GM21360 (cell line): ENCODE results near the gene LRP3.
"Not testable (repeated sequence)": the region's sequence is repeated elsewhere in the genome, so short reads cannot be mapped to it uniquely, and the experiment has no call there.

ENCODE experiments used
- ATAC-seq: cut with Tn5 transposase; IDR thresholded peaks from one replicate; pipeline ENCODE4 v1.9.1; 2021; ENCODE audit warnings: mild to moderate bottlenecking, moderate library complexity; ENCODE audit not compliant: unreplicated experiment

The LRP3 gene

DNA sequence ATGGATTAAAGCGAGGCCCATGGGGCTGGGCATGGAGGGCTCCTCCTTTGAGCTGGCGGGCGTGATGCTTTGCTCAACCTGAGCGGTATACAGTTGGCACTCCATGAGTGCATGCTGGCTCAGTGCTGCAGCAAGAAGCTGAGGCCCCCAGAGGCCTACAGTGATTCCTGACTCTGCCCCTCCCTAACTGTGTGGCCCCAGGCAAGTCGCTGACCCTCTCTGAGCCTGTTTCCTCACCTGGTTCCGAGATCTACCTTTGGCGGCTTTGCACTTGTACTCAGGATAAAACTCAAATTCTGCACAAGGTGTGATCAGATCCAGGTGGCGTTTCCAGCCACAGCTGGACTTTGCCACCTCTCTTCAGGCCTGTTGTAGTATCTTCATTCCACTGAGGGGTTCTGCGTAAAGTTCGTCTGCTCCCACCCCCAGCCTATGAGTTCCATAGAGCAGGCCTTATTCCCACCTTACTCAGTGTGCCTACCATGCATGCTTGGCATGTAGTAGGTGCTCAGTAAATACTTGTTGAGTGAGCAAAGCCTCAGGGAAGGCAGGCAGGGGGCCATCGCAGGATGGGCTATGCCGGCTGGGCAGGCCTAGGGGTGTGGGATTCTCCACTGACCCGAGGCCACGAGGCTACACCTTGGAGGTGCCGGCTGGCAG lies 7.9 kb downstream of the LRP3 start:
- no peak for ATAC-seq

DNA sequence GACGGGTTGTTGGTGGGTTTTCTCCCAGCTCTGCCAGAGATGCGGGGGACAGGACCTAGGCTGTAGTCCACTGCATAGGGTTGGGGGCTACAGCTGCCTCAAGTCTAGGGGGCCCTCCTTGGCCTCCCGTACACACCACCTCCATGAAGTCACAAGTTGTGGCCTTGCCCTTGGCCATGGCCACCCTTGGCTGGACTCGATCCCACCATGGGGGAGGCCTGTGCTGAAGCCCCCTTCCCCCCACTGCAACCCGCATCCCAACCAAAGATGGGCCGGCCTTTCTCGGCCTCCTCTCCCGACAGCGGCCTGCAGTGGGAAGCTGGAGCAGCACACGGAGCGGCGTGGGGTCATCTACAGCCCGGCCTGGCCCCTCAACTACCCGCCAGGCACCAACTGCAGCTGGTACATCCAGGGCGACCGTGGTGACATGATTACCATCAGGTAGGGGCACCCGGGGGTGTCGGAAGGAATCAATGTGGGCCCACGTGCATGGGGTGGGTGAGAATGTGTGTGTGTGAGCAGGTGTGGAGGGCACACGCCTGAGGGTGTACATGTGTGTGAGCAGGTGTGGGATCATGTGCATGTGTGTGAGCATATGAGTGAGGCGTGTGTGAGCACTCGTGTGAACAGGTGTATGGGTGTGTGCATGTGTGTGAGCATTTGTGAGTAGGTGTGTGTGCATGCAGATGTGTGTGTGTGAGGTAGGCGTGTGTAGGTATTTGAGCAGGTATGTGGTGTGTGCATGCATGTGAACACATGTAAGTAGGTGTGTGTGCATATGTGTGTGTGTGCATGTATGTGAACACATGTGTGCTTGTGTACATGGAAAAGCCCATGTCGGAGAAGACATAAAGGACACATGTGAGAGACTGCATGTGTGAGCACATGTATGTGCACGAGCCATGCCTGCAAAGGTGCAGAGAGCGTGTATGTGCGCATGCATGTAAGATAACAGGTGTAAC lies 8.7 kb downstream of the LRP3 start:
- ATAC-seq: no peak

- ATAC-seq: no peak
Observed at GRCh38 chr19:33203529-33203928, 9.4 kb downstream of the LRP3 start.

- no peak for ATAC-seq
Observed at GRCh38 chr19:33204136-33204973, 10.2 kb downstream of the LRP3 start.

GRCh38 chr19:33205110-33205509 lies 11.0 kb downstream of the LRP3 start:
- no peak for ATAC-seq

GRCh38 chr19:33205531-33206260 lies 11.6 kb downstream of the LRP3 start:
- no peak for ATAC-seq

- ATAC-seq: no peak
Observed at GRCh38 chr19:33206261-33207039, 12.3 kb downstream of the LRP3 start.

- ATAC-seq: no peak
Observed at GRCh38 chr19:33207040-33207620, 13.0 kb downstream of the LRP3 start.

GRCh38 chr19:33207903-33208302 lies 13.8 kb downstream of the LRP3 start:
- ATAC-seq: no peak

- no peak for ATAC-seq
Observed at GRCh38 chr19:33208371-33208895, 14.3 kb downstream of the LRP3 start.

GRCh38 chr19:33208904-33209849 lies 15.0 kb downstream of the LRP3 start:
- ATAC-seq: no peak

DNA sequence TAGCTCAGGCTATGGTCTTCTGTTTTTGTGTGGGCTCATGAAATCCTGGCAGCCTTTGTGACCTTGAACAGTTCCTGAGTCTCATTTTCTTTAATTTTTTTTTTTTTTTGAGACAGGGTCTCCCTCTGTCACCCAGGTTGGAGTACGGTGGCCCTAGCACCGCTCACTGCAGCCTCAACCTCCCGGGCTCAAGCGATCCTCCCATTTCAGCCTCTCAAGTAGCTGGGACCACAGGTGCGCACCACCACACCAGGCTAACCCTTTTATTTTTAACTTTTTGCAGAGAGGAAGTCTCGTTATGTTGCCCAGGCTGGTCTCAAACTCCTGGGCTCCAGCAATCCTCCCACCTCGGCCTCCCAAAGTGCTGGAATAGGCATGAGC lies 15.7 kb downstream of the LRP3 start:
- not testable (repeated sequence) for ATAC-seq

GRCh38 chr19:33210266-33210940 lies 16.3 kb downstream of the LRP3 start:
- no peak for ATAC-seq

DNA sequence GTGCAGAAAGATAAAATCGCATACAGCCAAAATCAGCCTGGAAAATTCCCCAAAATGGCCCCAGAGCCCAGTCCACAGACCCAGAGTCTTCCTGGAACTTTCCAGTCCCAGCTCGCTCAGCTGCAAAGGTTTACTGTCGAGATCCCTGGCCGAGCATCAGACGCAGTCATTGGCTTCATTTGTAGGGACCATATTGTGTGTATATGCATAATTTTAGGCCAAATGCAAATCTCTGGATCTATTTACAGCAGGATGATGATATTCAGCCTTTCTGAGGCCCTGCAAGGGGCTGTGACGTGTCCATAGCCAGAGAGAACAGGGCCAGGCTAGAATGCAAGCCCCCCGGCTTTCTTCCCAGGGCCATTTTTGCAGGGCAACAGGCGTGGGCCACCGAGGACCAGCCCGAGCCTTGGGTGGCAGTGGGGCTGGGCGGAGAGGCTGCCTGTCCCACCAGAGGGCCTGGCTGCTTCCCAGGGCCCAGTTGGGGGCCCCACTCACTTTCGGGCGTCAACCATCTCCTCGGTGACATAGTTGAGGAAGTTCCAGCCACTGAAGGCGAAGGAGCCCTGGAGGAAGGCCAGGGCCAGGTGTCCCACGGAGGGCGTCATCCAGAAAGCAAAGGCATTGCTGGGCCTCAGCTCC lies 17.8 kb downstream of the LRP3 start:
- ATAC-seq: no peak

DNA sequence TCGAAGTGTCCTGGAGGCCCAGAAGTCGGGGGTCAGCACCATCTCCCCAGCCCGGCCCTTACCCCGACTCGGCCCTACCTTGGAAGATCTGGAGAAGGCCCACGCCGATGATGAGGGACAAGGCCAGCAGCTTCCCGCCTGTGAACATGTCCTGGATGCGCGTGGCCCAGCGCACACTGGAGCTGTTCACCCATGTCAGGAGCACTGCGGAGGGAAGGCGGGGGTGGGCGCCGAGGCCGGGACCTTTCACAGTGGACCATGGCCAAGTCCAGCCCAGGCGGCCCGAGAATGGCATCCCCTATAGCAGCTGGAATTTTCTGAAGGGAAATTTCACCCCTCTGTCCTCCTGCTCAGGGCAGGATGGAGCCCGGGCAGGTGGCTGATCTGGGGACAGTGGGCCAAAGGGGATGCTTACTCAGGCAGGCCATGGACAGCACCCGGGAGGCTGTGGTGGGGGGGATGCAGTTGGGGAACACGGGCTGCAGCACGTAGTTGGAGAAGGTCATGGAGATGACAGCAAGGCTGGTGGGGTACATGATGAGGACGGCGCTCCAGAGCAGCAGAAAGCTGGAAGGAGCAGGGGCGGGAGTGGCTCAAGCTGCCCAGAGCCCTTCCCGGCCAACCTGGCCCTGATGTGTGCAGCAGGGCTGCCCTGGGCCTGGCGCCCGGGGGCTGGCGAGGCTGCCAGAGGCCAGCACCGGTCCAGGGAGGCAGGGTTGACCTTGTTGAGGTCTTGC lies 18.5 kb downstream of the LRP3 start:
- no peak for ATAC-seq

DNA sequence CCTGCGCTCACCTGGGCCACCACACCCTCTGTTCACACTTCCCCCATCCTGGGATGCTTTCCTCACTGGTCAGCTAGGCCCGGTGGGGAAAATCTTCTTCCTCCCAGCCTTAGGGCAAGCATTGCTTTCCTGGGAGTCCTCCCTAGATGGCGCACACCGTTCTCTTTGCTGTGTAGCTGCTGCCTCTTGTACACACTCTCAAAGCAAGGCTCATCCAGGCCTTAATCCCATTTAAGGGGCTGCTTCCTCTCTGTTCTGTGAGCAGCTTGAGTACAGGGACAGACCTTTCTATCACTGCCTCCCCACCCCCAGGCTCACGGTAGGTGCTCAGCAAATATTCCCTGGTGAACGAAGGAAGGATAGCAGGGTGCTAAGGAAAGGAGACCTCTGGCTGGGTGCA lies 20.5 kb downstream of the LRP3 start:
- no peak for ATAC-seq
